H1 (cell line): ENCODE results near the gene TSR3. TPM values are rescaled to one million over a fixed set of nuclear protein-coding genes. Genes with fewer than 3 reads are reported as not detected.

Experiments
- CTCF ChIA-PET: fragments of 300-600 bp; sonication (Branson Sonifier 250); formaldehyde crosslinking; loops from one replicate; lab custom pipeline; 2021; ENCODE audit not compliant: partially characterized antibody; lab: Charles Lee
- POLR2A ChIA-PET: fragments of 300-600 bp; sonication (Branson Sonifier 250); formaldehyde crosslinking; loops from one replicate; lab custom pipeline; 2021; ENCODE audit warnings: inconsistent platforms; ENCODE audit not compliant: partially characterized antibody; lab: Charles Lee
- DNase-seq, 2 experiments: peaks; one replicate each; pipeline versions ENCODE4 v3.0.0 to v3.0.0-alpha.2; 2010 to 2022; ENCODE audit warnings: low spot score in 2 of 2, low read depth in 1 of 2, mixed read lengths in 1 of 2
- FAIRE-seq: peaks from 2 replicates; lab custom pipeline; 2011; peaks lifted over from hg19 to GRCh38; lab: Jason Lieb, UNC
- H2AFZ ChIP-seq: 2 replicates; pipeline ENCODE4 v1.8.1; 2012; ENCODE audit warnings: low read length, inconsistent platforms
- H2AK5ac ChIP-seq: 2 replicates; pipeline ENCODE4 v1.6.1; 2013; ENCODE audit warnings: low read depth, low read length
- H2BK120ac ChIP-seq: replicated peaks from 2 replicates; pipeline ENCODE3; 2013; ENCODE audit warnings: low read depth, low read length, inconsistent platforms
- H2BK12ac ChIP-seq: 2 replicates; pipeline ENCODE4 v1.6.1; 2013; ENCODE audit warnings: low read depth, low read length
- H2BK15ac ChIP-seq: 2 replicates; pipeline ENCODE4 v1.6.1; 2013; ENCODE audit warnings: low read length
- H2BK20ac ChIP-seq: 2 replicates; pipeline ENCODE4 v1.6.1; 2013; ENCODE audit warnings: low read length
- H2BK5ac ChIP-seq: 2 replicates; pipeline ENCODE4 v1.6.1; 2013; ENCODE audit warnings: low read depth, low read length
- H3K14ac ChIP-seq: 2 replicates; pipeline ENCODE4 v1.6.1; 2013; ENCODE audit warnings: inconsistent platforms; ENCODE audit not compliant: insufficient read length
- H3K18ac ChIP-seq: 2 replicates; pipeline ENCODE4 v1.6.1; 2013; ENCODE audit warnings: low read length; ENCODE audit errors: extremely low read depth
- H3K23ac ChIP-seq: 2 replicates; pipeline ENCODE4 v1.6.1; 2013; ENCODE audit warnings: inconsistent platforms; ENCODE audit not compliant: insufficient read length
- H3K23me2 ChIP-seq: 2 replicates; pipeline ENCODE4 v1.6.1; 2013; ENCODE audit warnings: low read depth, low read length
- H3K27ac ChIP-seq: 2 replicates; pipeline ENCODE4 v1.6.1; 2011; ENCODE audit warnings: low read depth, low read length, inconsistent platforms
- H3K27me3 ChIP-seq, 4 experiments: replicated peaks in 1 of 4; 1 replicate in 1 of 4; 2 replicates in 3 of 4; pipeline versions ENCODE4 v1.6.1 to v1.8.1; 2011 to 2013; ENCODE audit warnings: low read length in 3 of 4, mild to moderate bottlenecking in 3 of 4, inconsistent platforms in 2 of 4, mixed read lengths in 2 of 4, moderate library complexity in 1 of 4; ENCODE audit not compliant: control insufficient read depth in 3 of 4, insufficient read depth in 3 of 4; ENCODE audit errors: extremely low read depth in 1 of 4
- H3K36me3 ChIP-seq, 4 experiments: 2 replicates each; pipeline versions ENCODE4 v1.6.1 to v1.8.1; 2011 to 2013; ENCODE audit warnings: mild to moderate bottlenecking in 4 of 4, low read length in 3 of 4, moderate library complexity in 2 of 4, control low read depth in 1 of 4, inconsistent platforms in 1 of 4; ENCODE audit not compliant: insufficient read depth in 4 of 4, control insufficient read depth in 2 of 4
- H3K4ac ChIP-seq: replicated peaks from 2 replicates; pipeline ENCODE3; 2013; ENCODE audit warnings: low read length, low read depth, mixed read lengths, inconsistent platforms; ENCODE audit not compliant: insufficient read length
- H3K4me1 ChIP-seq, 4 experiments: replicated peaks in 1 of 4; 1 replicate in 1 of 4; 2 replicates in 3 of 4; pipeline versions ENCODE4 v1.6.1 to v1.8.1; 2011 to 2013; ENCODE audit warnings: low read length in 3 of 4, inconsistent platforms in 2 of 4, mixed read lengths in 1 of 4; ENCODE audit not compliant: insufficient read depth in 4 of 4, control insufficient read depth in 3 of 4
- H3K4me2 ChIP-seq, 2 experiments: 2 replicates each; pipeline versions ENCODE4 v1.6.1 to v1.8.1; 2011 to 2013; ENCODE audit warnings: low read depth in 2 of 2, low read length in 2 of 2, control low read depth in 1 of 2, inconsistent platforms in 1 of 2, mild to moderate bottlenecking in 1 of 2; ENCODE audit not compliant: insufficient read depth in 1 of 2
- H3K4me3 ChIP-seq, 4 experiments: fragments of 200-600, 300-600 bp in 1 of 4; sonication (generic), shearing (Covaris generic), sonication (Bioruptor Twin) in 1 of 4; 2 replicates each; pipeline versions ENCODE4 v1.5.1 to v1.8.1; 2011 to 2016; ENCODE audit warnings: low read length in 4 of 4, low read depth in 3 of 4, control low read depth in 2 of 4, inconsistent platforms in 2 of 4, mild to moderate bottlenecking in 2 of 4, mixed read lengths in 1 of 4, moderate library complexity in 1 of 4; ENCODE audit not compliant: insufficient read depth in 2 of 4; ENCODE audit errors: extremely low read depth in 1 of 4
- H3K56ac ChIP-seq: replicated peaks from 2 replicates; pipeline ENCODE3; 2013; ENCODE audit warnings: low read depth, mild to moderate bottlenecking, mixed read lengths, low read length, inconsistent platforms; ENCODE audit not compliant: insufficient read length
- H3K79me1 ChIP-seq: 2 replicates; pipeline ENCODE4 v1.6.1; 2013; ENCODE audit warnings: low read depth, low read length, control low read depth
- H3K79me2 ChIP-seq, 2 experiments: 2 replicates each; pipeline versions ENCODE4 v1.6.1 to v1.8.1; 2012 to 2013; ENCODE audit warnings: low read length in 2 of 2, mild to moderate bottlenecking in 2 of 2, inconsistent platforms in 1 of 2; ENCODE audit not compliant: insufficient read depth in 2 of 2, control insufficient read depth in 1 of 2
- H3K9ac ChIP-seq, 4 experiments: replicated peaks in 1 of 4; 1 replicate in 1 of 4; 2 replicates in 3 of 4; pipeline versions ENCODE4 v1.6.1 to v1.8.1; 2011 to 2013; ENCODE audit warnings: low read depth in 3 of 4, low read length in 3 of 4, control low read depth in 2 of 4, mild to moderate bottlenecking in 2 of 4, moderate library complexity in 2 of 4, inconsistent platforms in 1 of 4; ENCODE audit errors: extremely low read depth in 1 of 4
- H3K9me3 ChIP-seq, 2 experiments: 2 replicates each; pipeline versions ENCODE4 v1.6.1 to v1.8.1; 2012 to 2013; ENCODE audit warnings: mild to moderate bottlenecking in 2 of 2, moderate library complexity in 2 of 2, control low read depth in 1 of 2, inconsistent platforms in 1 of 2, low read depth in 1 of 2, low read length in 1 of 2, mixed read lengths in 1 of 2; ENCODE audit not compliant: insufficient read depth in 2 of 2
- H4K20me1 ChIP-seq, 2 experiments: replicated peaks in 1 of 2; 2 replicates each; pipeline versions ENCODE3 to v1.8.1; 2011 to 2013; ENCODE audit warnings: inconsistent platforms in 2 of 2, low read length in 2 of 2, mild to moderate bottlenecking in 1 of 2; ENCODE audit not compliant: insufficient read depth in 2 of 2, control insufficient read depth in 1 of 2
- H4K5ac ChIP-seq: 2 replicates; pipeline ENCODE4 v1.6.1; 2013; ENCODE audit warnings: low read length, low read depth, mixed read lengths, inconsistent platforms; ENCODE audit not compliant: insufficient read length
- H4K8ac ChIP-seq: 2 replicates; pipeline ENCODE4 v1.8.0; 2013; ENCODE audit warnings: mild to moderate bottlenecking, moderate library complexity, low read length, inconsistent platforms; ENCODE audit not compliant: insufficient read depth; ENCODE audit errors: extremely low read depth
- H4K91ac ChIP-seq: replicated peaks from 2 replicates; pipeline ENCODE3; 2013; ENCODE audit warnings: low read length, mixed read lengths, inconsistent platforms; ENCODE audit not compliant: insufficient read length
- BRCA1 ChIP-seq: IDR thresholded peaks from 2 replicates; pipeline ENCODE4 v1.6.1; 2012; ENCODE audit warnings: low read depth, low read length, improper control_type of control experiment
- CBX8 ChIP-seq: fragments of 300-800, 300-1000 bp; sonication (generic); IDR thresholded peaks from 2 replicates; pipeline ENCODE4 v1.7.1; 2016; ENCODE audit warnings: low read depth, low read length, borderline replicate concordance
- GTF2F1 ChIP-seq: IDR thresholded peaks from 2 replicates; pipeline ENCODE4 v1.6.1; 2012; ENCODE audit warnings: low read depth, low read length, improper control_type of control experiment, borderline replicate concordance
- JUND ChIP-seq: IDR thresholded peaks from 2 replicates; pipeline ENCODE4 v1.6.1; 2011; ENCODE audit warnings: mild to moderate bottlenecking, improper control_type of control experiment, low read length
- KDM1A ChIP-seq: fragments of 200-600, 300-600 bp; sonication (generic); IDR thresholded peaks from 2 replicates; pipeline ENCODE4 v1.7.1; 2016; ENCODE audit warnings: mild to moderate bottlenecking, low read length, borderline replicate concordance
- MAFK ChIP-seq: IDR thresholded peaks from 2 replicates; pipeline ENCODE4 v1.6.1; 2012; ENCODE audit warnings: low read depth, mild to moderate bottlenecking, improper control_type of control experiment, low read length
- RAD21 ChIP-seq, 2 experiments: IDR thresholded peaks in 1 of 2; conservative IDR thresholded peaks in 1 of 2; 2 replicates each; pipeline ENCODE4 v1.6.1; 2011; ENCODE audit warnings: low read depth in 2 of 2, low read length in 2 of 2, improper control_type of control experiment in 1 of 2, inconsistent platforms in 1 of 2, mild to moderate bottlenecking in 1 of 2, moderate library complexity in 1 of 2
- SP4 ChIP-seq: IDR thresholded peaks from 2 replicates; pipeline ENCODE4 v1.6.1; 2012; ENCODE audit warnings: low read length, inconsistent platforms
- TCF12 ChIP-seq: IDR thresholded peaks from 2 replicates; pipeline ENCODE4 v1.6.1; 2011; ENCODE audit warnings: low read depth, mild to moderate bottlenecking, low read length
- ZNF274 ChIP-seq: IDR thresholded peaks from 2 replicates; pipeline ENCODE4 v1.7.0; 2012; ENCODE audit warnings: low read length, borderline replicate concordance; ENCODE audit errors: extremely low read depth
- WGBS, 2 experiments: shearing (Covaris generic) in 1 of 2; methylation state at CpG; one replicate each; pipeline versions ENCODE4 v1.1.6 to v1.1.7; 2013 to 2015; ENCODE audit warnings: low lambda C conversion rate in 2 of 2, mixed read lengths in 2 of 2, inconsistent platforms in 1 of 2, low coverage in 1 of 2, missing lambda C conversion rate in 1 of 2; ENCODE audit not compliant: insufficient replicate concordance in 2 of 2, insufficient coverage in 1 of 2, insufficient read length in 1 of 2; ENCODE audit errors: extremely low coverage in 1 of 2, missing lambda C conversion rate in 1 of 2; 5-methylcytosine and 5-hydroxymethylcytosine counted together
- polyA plus RNA-seq, 7 experiments: library from polyadenylated mRNA; depleted of rRNA in 3 of 7; stranded (reverse) in 5 of 7; unstranded in 2 of 7; fragments of >200 nt in 5 of 7; fragments of 200-250 nt in 2 of 7; gene quantifications; 1 replicate in 5 of 7; 2 replicates in 1 of 7; 4 replicates in 1 of 7; pipeline versions ENCODE4 v1.2.1 to v1.2.3, GENCODE V29; 2011 to 2013; ENCODE audit warnings: missing spikeins in 2 of 7, mixed read lengths in 2 of 7
- total RNA-seq: library from RNA; stranded (reverse); fragmentation: NEBNext Ultra II Directional; extraction: Animal tissue kit (Norgen Biotek cat#: 25700); gene quantifications from 2 replicates; pipeline ENCODE4 v1.2.1, GENCODE V29; 2021
- TF ChIP-seq, protein P1 (sequence below), 3 experiments: IDR thresholded peaks; 1 replicate in 2 of 3; 2 replicates in 1 of 3; pipeline versions ENCODE4 v1.5.1 to v1.6.1; 2011; ENCODE audit warnings: low read length in 3 of 3, mild to moderate bottlenecking in 3 of 3, inconsistent platforms in 2 of 3, low read depth in 1 of 3, moderate library complexity in 1 of 3; ENCODE audit not compliant: insufficient read depth in 1 of 3; ENCODE audit errors: control extremely low read depth in 1 of 3

TSR3 gene
- total and polyA plus RNA-seq, 2 of the 8 experiments (the other 6 are each of a cell fraction or from before 2014, with no cell fraction given) = 43.1 to 52.3 TPM

GRCh38 chr16:1324286-1324826 is 27.3 kb downstream of the TSR3 start:
- DNase-seq (no peak), FAIRE-seq (no peak)
- no peak overlapping the region for H3K4ac ChIP-seq
- no peak overlapping the region for H2BK5ac ChIP-seq
- ChIA-PET CTCF (interaction anchor here (0.9 to 2.1 kb wide), 7 partner anchors 9 to 106 kb away, joined by 3 to 5 read pairs (median 3); partner anchors contain the start of gene PERCC1), POLR2A (interaction anchor here (0.6 to 6.5 kb wide), 3 partner anchors 8 to 178 kb away, joined by 3 to 106 read pairs (median 4); partner anchors contain the start of gene UBE2I)
- no peaks in the 10 kb centered on the region; a peak in 2 of 7 replicates for H3K4me1 ChIP-seq
- H2BK20ac ChIP-seq = no peak overlapping the region
- H3K27me3 ChIP-seq = no peaks in the 10 kb centered on the region
- no peak overlapping the region for H2AK5ac ChIP-seq
- no peak overlapping the region for H3K23ac ChIP-seq
- H4K91ac ChIP-seq = no peak overlapping the region
- no peak overlapping the region for H2BK12ac ChIP-seq
- H3K4me3 ChIP-seq = no peak overlapping the region
- no peak overlapping the region for H2AFZ ChIP-seq
- no peak overlapping the region for H3K9ac ChIP-seq
- H3K27ac ChIP-seq = no peak overlapping the region
- H3K4me2 ChIP-seq = no peak overlapping the region
- no peak overlapping the region for H2BK15ac ChIP-seq
- H3K79me1 ChIP-seq = peaks cover 2% of the 10 kb centered on the region
- no peak overlapping the region for H3K56ac ChIP-seq
- H4K8ac ChIP-seq = no peak overlapping the region
- H4K5ac ChIP-seq = no peak overlapping the region
- no peak overlapping the region for H3K18ac ChIP-seq
- no peaks in the 10 kb centered on the region; a peak in 1 of 4 replicates for H3K79me2 ChIP-seq
- WGBS, 2 experiments = 90% methylated on average over 22 of the region's 22 CpGs; no CpG with 5 or more reads in 1 of the 2 experiments
- peaks cover 9 to 14% of the 10 kb centered on the region in 2 experiments for H4K20me1 ChIP-seq
- no peak overlapping the region for H2BK120ac ChIP-seq
- no peaks in the 10 kb centered on the region for H3K9me3 ChIP-seq
- H3K36me3 ChIP-seq = peaks cover 22 to 43% (median 33%) of the 10 kb centered on the region in 4 experiments
- H3K14ac ChIP-seq = no peak overlapping the region
- no peaks in the 10 kb centered on the region for H3K23me2 ChIP-seq
- TF ChIP-seq KDM1A = no peak
- TF ChIP-seq MAFK = no peak
- TF ChIP-seq GTF2F1 = no peak
- no peak for TF ChIP-seq JUND
- TF ChIP-seq RAD21 (IDR thresholded peaks at IDR 0.05 in 1 of 2, conservative IDR thresholded peaks at IDR 0.05 in 1 of 2; ENCODE audit: low read depth in 2 of 2, low read length in 2 of 2) = no peak
- TF ChIP-seq BRCA1 = no peak
- no peak for TF ChIP-seq CBX8
- TF ChIP-seq, protein P1, sequence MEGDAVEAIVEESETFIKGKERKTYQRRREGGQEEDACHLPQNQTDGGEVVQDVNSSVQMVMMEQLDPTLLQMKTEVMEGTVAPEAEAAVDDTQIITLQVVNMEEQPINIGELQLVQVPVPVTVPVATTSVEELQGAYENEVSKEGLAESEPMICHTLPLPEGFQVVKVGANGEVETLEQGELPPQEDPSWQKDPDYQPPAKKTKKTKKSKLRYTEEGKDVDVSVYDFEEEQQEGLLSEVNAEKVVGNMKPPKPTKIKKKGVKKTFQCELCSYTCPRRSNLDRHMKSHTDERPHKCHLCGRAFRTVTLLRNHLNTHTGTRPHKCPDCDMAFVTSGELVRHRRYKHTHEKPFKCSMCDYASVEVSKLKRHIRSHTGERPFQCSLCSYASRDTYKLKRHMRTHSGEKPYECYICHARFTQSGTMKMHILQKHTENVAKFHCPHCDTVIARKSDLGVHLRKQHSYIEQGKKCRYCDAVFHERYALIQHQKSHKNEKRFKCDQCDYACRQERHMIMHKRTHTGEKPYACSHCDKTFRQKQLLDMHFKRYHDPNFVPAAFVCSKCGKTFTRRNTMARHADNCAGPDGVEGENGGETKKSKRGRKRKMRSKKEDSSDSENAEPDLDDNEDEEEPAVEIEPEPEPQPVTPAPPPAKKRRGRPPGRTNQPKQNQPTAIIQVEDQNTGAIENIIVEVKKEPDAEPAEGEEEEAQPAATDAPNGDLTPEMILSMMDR (IDR thresholded peaks at IDR 0.05; ENCODE audit: control extremely low read depth in 1 of 3, insufficient read depth in 1 of 3, low read depth in 1 of 3, low read length in 3 of 3) = no peak
- no peak for TF ChIP-seq SP4
- no peak for TF ChIP-seq TCF12
- TF ChIP-seq ZNF274 = no peak
